ENCODE results near the gene SRC. TPM values are rescaled to one million over a fixed set of nuclear protein-coding genes. Genes with fewer than 3 reads are reported as not detected.

The SRC gene
- polyA plus RNA-seq, 1 donor (not counting 4 experiments of a cell fraction or from before 2014, with no cell fraction given) = 22.8 TPM

GRCh38 chr20:37308086-37309050 lies 37.6 kb upstream of the SRC start:
- DNase-seq (ENCODE audit: low read depth, low spot score) (no peak), FAIRE-seq (no peak)
- peaks cover 4% of the 10 kb centered on the region for H3K4me1 ChIP-seq (ENCODE audit: control insufficient read depth, extremely low read depth, insufficient read depth, low read length)
- no peak overlapping the region for H2AFZ ChIP-seq (ENCODE audit: control insufficient read depth, low read length)
- dilution Hi-C loops (cut with MboI; ENCODE audit: extremely low pct_ligation_motif_present, low sequenced_read_pairs) = no loop called here
- TF ChIP-seq EZH2 (IDR thresholded peaks at IDR 0.05; ENCODE audit: low read length) = no peak
- TF ChIP-seq, protein P1, sequence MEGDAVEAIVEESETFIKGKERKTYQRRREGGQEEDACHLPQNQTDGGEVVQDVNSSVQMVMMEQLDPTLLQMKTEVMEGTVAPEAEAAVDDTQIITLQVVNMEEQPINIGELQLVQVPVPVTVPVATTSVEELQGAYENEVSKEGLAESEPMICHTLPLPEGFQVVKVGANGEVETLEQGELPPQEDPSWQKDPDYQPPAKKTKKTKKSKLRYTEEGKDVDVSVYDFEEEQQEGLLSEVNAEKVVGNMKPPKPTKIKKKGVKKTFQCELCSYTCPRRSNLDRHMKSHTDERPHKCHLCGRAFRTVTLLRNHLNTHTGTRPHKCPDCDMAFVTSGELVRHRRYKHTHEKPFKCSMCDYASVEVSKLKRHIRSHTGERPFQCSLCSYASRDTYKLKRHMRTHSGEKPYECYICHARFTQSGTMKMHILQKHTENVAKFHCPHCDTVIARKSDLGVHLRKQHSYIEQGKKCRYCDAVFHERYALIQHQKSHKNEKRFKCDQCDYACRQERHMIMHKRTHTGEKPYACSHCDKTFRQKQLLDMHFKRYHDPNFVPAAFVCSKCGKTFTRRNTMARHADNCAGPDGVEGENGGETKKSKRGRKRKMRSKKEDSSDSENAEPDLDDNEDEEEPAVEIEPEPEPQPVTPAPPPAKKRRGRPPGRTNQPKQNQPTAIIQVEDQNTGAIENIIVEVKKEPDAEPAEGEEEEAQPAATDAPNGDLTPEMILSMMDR (optimal IDR thresholded peaks at IDR 0.05 in 1 of 3, IDR thresholded peaks at IDR 0.05 in 1 of 3, conservative IDR thresholded peaks at IDR 0.05 in 1 of 3; ENCODE audit: extremely low read depth in 1 of 3, insufficient read depth in 2 of 3, low read length in 3 of 3) = no peak
- H3K9me3 ChIP-seq (ENCODE audit: control insufficient read depth, low read depth, low read length) = no peaks in the 10 kb centered on the region
- no peak overlapping the region for H3K4me2 ChIP-seq (ENCODE audit: control insufficient read depth, extremely low read depth, insufficient read depth, low read depth, low read length)
- peaks cover 10 to 14% of the 10 kb centered on the region in 2 experiments for H3K36me3 ChIP-seq (ENCODE audit: control insufficient read depth in 2 of 2, extremely low read depth in 1 of 2, insufficient read depth in 2 of 2, low read length in 2 of 2)
- H3K79me2 ChIP-seq (ENCODE audit: control insufficient read depth, insufficient read depth, low read length) = peaks cover 13% of the 10 kb centered on the region
- no peaks in the 10 kb centered on the region for H3K9me1 ChIP-seq (ENCODE audit: control insufficient read depth, extremely low read depth, insufficient read depth, low read length)
- no peak overlapping the region for H3K4me3 ChIP-seq (ENCODE audit: control insufficient read depth in 2 of 3, extremely low read depth in 1 of 3, insufficient read depth in 2 of 3, low read depth in 1 of 3, low read length in 3 of 3)
- no peaks in the 10 kb centered on the region for H4K20me1 ChIP-seq (ENCODE audit: control insufficient read depth, extremely low read depth, insufficient read depth, low read length)
- H3K9ac ChIP-seq (ENCODE audit: control insufficient read depth, extremely low read depth, insufficient read depth, low read length) = no peak overlapping the region
- H3K27me3 ChIP-seq (ENCODE audit: control insufficient read depth, extremely low read depth, insufficient read depth, low read length) = no peaks in the 10 kb centered on the region
- H3K27ac ChIP-seq (ENCODE audit: control insufficient read depth, insufficient read depth, low read length) = no peak overlapping the region

- Histone ChIP-seq H3K4me3 (ENCODE audit: control insufficient read depth in 2 of 3, extremely low read depth in 1 of 3, insufficient read depth in 2 of 3, low read depth in 1 of 3, low read length in 3 of 3) (no peak overlapping the region), H3K27me3 (ENCODE audit: control insufficient read depth, extremely low read depth, insufficient read depth, low read length) (no peaks in the 10 kb centered on the region), H3K79me2 (ENCODE audit: control insufficient read depth, insufficient read depth, low read length) (peaks cover 14% of the 10 kb centered on the region), H3K9me3 (ENCODE audit: control insufficient read depth, low read depth, low read length) (no peaks in the 10 kb centered on the region), H4K20me1 (ENCODE audit: control insufficient read depth, extremely low read depth, insufficient read depth, low read length) (no peaks in the 10 kb centered on the region), H3K27ac (ENCODE audit: control insufficient read depth, insufficient read depth, low read length) (no peak overlapping the region), H2AFZ (ENCODE audit: control insufficient read depth, low read length) (no peak overlapping the region), H3K9me1 (ENCODE audit: control insufficient read depth, extremely low read depth, insufficient read depth, low read length) (no peaks in the 10 kb centered on the region), H3K36me3 (ENCODE audit: control insufficient read depth in 2 of 2, extremely low read depth in 1 of 2, insufficient read depth in 2 of 2, low read length in 2 of 2) (peaks cover 10 to 14% of the 10 kb centered on the region in 2 experiments), H3K4me1 (ENCODE audit: control insufficient read depth, extremely low read depth, insufficient read depth, low read length) (peaks cover 4% of the 10 kb centered on the region), H3K4me2 (ENCODE audit: control insufficient read depth, extremely low read depth, insufficient read depth, low read depth, low read length) (no peak overlapping the region), H3K9ac (ENCODE audit: control insufficient read depth, extremely low read depth, insufficient read depth, low read length) (no peak overlapping the region)
- no peak for TF ChIP-seq EZH2 (IDR thresholded peaks at IDR 0.05; ENCODE audit: low read length)
- TF ChIP-seq, protein P1 (optimal IDR thresholded peaks at IDR 0.05 in 1 of 3, IDR thresholded peaks at IDR 0.05 in 1 of 3, conservative IDR thresholded peaks at IDR 0.05 in 1 of 3; ENCODE audit: extremely low read depth in 1 of 3, insufficient read depth in 2 of 3, low read length in 3 of 3) = no peak
- DNase-seq (ENCODE audit: low read depth, low spot score) = no peak
- FAIRE-seq = no peak
- dilution Hi-C loops (cut with MboI; ENCODE audit: extremely low pct_ligation_motif_present, low sequenced_read_pairs) = no loop called here
Measured at GRCh38 chr20:37309290-37309689, 36.6 kb upstream of the SRC start.
